HepG2 (cell line): ENCODE measurements around the gene THADA. TPM values are rescaled to one million over a fixed set of nuclear protein-coding genes. Genes with fewer than 3 reads are reported as not detected.

Experiments
- CEBPB ChIP-seq: IDR thresholded peaks from 2 replicates; pipeline ENCODE4 v1.6.1; 2011; ENCODE audit warnings: low read depth, low read length, improper control_type of control experiment, borderline replicate concordance
- ERF ChIP-seq: IDR thresholded peaks from 2 replicates; pipeline ENCODE4 v1.6.1; 2018; ENCODE audit warnings: missing biosample characterization, missing genetic modification reagents
- GTF3A ChIP-seq: sonication (generic); formaldehyde crosslinking; conservative IDR thresholded peaks from 2 replicates; pipeline ENCODE4 v1.4.0; 2020; ENCODE audit warnings: mild to moderate bottlenecking, missing genetic modification reagents
- HIVEP1 ChIP-seq: sonication (generic); formaldehyde crosslinking; IDR thresholded peaks from 2 replicates; pipeline ENCODE4 v1.4.0; 2020; ENCODE audit warnings: mild to moderate bottlenecking, missing genetic modification reagents
- HMGXB4 ChIP-seq, 2 experiments: sonication (generic) in 1 of 2; formaldehyde crosslinking in 1 of 2; IDR thresholded peaks; 2 replicates each; pipeline versions ENCODE4 v1.4.0 to v1.6.1; 2018 to 2020; ENCODE audit warnings: missing genetic modification reagents in 2 of 2, borderline replicate concordance in 1 of 2, low read depth in 1 of 2, mild to moderate bottlenecking in 1 of 2, missing biosample characterization in 1 of 2
- HOMEZ ChIP-seq: IDR thresholded peaks from 2 replicates; pipeline ENCODE4 v1.6.1; 2016; ENCODE audit warnings: low read depth
- IRF2 ChIP-seq: IDR thresholded peaks from 2 replicates; pipeline ENCODE4 v1.6.1; 2018; ENCODE audit warnings: missing genetic modification reagents, missing compliant biosample characterization
- KAT8 ChIP-seq: IDR thresholded peaks from 2 replicates; pipeline ENCODE4 v1.6.1; 2016; ENCODE audit warnings: missing genetic modification reagents, missing compliant biosample characterization
- KLF12 ChIP-seq: sonication (generic); formaldehyde crosslinking; IDR thresholded peaks from 2 replicates; pipeline ENCODE4 v1.4.0; 2020; ENCODE audit warnings: missing genetic modification reagents, borderline replicate concordance
- KLF16 ChIP-seq, 2 experiments: sonication (generic) in 1 of 2; formaldehyde crosslinking in 1 of 2; IDR thresholded peaks; 2 replicates each; pipeline versions ENCODE4 v1.6.1 to v1.8.0; 2016 to 2023; ENCODE audit warnings: missing genetic modification reagents in 2 of 2, missing compliant biosample characterization in 1 of 2
- MLX ChIP-seq: IDR thresholded peaks from 2 replicates; pipeline ENCODE4 v1.6.1; 2016
- NCOA2 ChIP-seq: sonication (generic); formaldehyde crosslinking; IDR thresholded peaks from 2 replicates; pipeline ENCODE4 v1.8.0; 2022; ENCODE audit warnings: inconsistent platforms
- TFE3 ChIP-seq: IDR thresholded peaks from 2 replicates; pipeline ENCODE4 v1.6.1; 2016
- THAP11 ChIP-seq: IDR thresholded peaks from 2 replicates; pipeline ENCODE4 v1.6.1; 2016; ENCODE audit warnings: missing biosample characterization, missing genetic modification reagents
- XBP1 ChIP-seq: sonication (generic); formaldehyde crosslinking; IDR thresholded peaks from 2 replicates; pipeline ENCODE4 v1.5.0; 2020; ENCODE audit warnings: missing genetic modification reagents
- ZFP1 ChIP-seq: IDR thresholded peaks from 2 replicates; pipeline ENCODE4 v1.6.1; 2016
- ZNF331 ChIP-seq: sonication (generic); formaldehyde crosslinking; IDR thresholded peaks from 2 replicates; pipeline ENCODE4 v1.4.0; 2020; ENCODE audit warnings: missing genetic modification reagents
- ZNF556 ChIP-seq: sonication (generic); formaldehyde crosslinking; IDR thresholded peaks from 2 replicates; pipeline ENCODE4 v1.4.0; 2020; ENCODE audit warnings: mild to moderate bottlenecking, missing genetic modification reagents, borderline replicate concordance
- ZNF670 ChIP-seq: sonication (generic); formaldehyde crosslinking; IDR thresholded peaks from 2 replicates; pipeline ENCODE4 v1.8.0; 2022; ENCODE audit warnings: mild to moderate bottlenecking, missing genetic modification reagents, borderline replicate concordance
- ZNF883 ChIP-seq: sonication (generic); formaldehyde crosslinking; IDR thresholded peaks from 2 replicates; pipeline ENCODE4 v1.5.1; 2020; ENCODE audit warnings: mild to moderate bottlenecking, missing genetic modification reagents; ENCODE audit errors: not compliant biosample characterization
- ZSCAN31 ChIP-seq: sonication (generic); formaldehyde crosslinking; IDR thresholded peaks from 2 replicates; pipeline ENCODE4 v1.5.0; 2020; ENCODE audit warnings: low read depth, mild to moderate bottlenecking, missing genetic modification reagents
- ZSCAN5A ChIP-seq: sonication (generic); formaldehyde crosslinking; IDR thresholded peaks from 2 replicates; pipeline ENCODE4 v1.8.0; 2022; ENCODE audit warnings: mild to moderate bottlenecking, missing genetic modification reagents, borderline replicate concordance
- polyA plus RNA-seq, 8 experiments: library from polyadenylated mRNA; depleted of rRNA in 3 of 8; stranded (reverse) in 7 of 8; unstranded in 1 of 8; fragments of >200 nt; fragmentation: Illumina TruSeq in 4 of 8; extraction: Trizol in 4 of 8; gene quantifications; 2 replicates each; pipeline versions ENCODE4 v1.2.1 to v1.2.3, GENCODE V29; 2011 to 2016; ENCODE audit warnings: low read depth in 4 of 8, missing spikeins in 1 of 8, mixed read lengths in 1 of 8; ENCODE audit not compliant: insufficient read depth in 1 of 8
- total RNA-seq, 5 experiments: library from RNA; depleted of rRNA; stranded (reverse); fragments of >200 nt; fragmentation: Illumina TruSeq; extraction: Trizol; gene quantifications; 2 replicates each; pipeline ENCODE4 v1.2.3, GENCODE V29; 2016; ENCODE audit warnings: low read depth in 1 of 5

Gene THADA
- total and polyA plus RNA-seq, 2 of the 13 experiments (the other 11 are each of a cell fraction or from before 2014, with no cell fraction given), result 12.7 to 21.7 TPM

GRCh38 chr2:43293744-43294695 lies 301.8 kb downstream of the THADA start (continued):
- TF ChIP-seq MLX (CRISPR knock-in tag) (peak; percentile 93), ERF (peak; percentile 91), ZSCAN5A (CRISPR knock-in tag) (peak; percentile 76; the same call in 1 of the 2 replicates), ZNF556 (CRISPR knock-in tag) (peak; percentile 98; the same call in 1 of the 2 replicates), HOMEZ (CRISPR knock-in tag) (peak; percentile 98), ZNF670 (peak; percentile 97), KAT8 (CRISPR knock-in tag) (peak; percentile 92), ZNF883 (CRISPR knock-in tag) (no peak), NCOA2 (CRISPR knock-in tag) (peak; percentile 94), KLF12 (CRISPR knock-in tag) (no peak), ZFP1 (CRISPR knock-in tag) (peak; percentile 95), ZSCAN31 (CRISPR knock-in tag) (peak; percentile 74; the same call in 1 of the 2 replicates), TFE3 (CRISPR knock-in tag) (peak; percentile 88), XBP1 (peak; percentile 90; the same call in 1 of the 2 replicates), GTF3A (0 out of 2 replicates have a peak, but pooled peaks have one; percentile 85), CEBPB (peak; percentile 100), THAP11 (CRISPR knock-in tag) (peak; percentile 77), HIVEP1 (CRISPR knock-in tag) (no peak), IRF2 (peak; percentile 94), HMGXB4 (CRISPR knock-in tag; IDR thresholded peaks at IDR 0.05; ENCODE audit: borderline replicate concordance in 1 of 2, low read depth in 1 of 2) (peak; percentile 34 to 73; a peak in 1 of 4 replicates), KLF16 (CRISPR knock-in tag; IDR thresholded peaks at IDR 0.05) (peak in 1 of 2 experiments; percentile 89; a peak in 1 of 4 replicates), ZNF331 (CRISPR knock-in tag) (peak; percentile 98)
